LNCaP clone FGC (cell line): ENCODE data around the gene ECHDC3.

Source experiments
- DNase-seq: peaks from one replicate; pipeline ENCODE4 v3.0.0-alpha.2; 2011; ENCODE audit warnings: low read depth
- H3K4me3 ChIP-seq: 2 replicates; pipeline ENCODE4 v1.5.1; 2011; ENCODE audit warnings: mild to moderate bottlenecking, low read depth, low read length, control low read depth
- TF ChIP-seq, protein P1 (sequence below): IDR thresholded peaks from 2 replicates; pipeline ENCODE4 v1.5.1; 2012; ENCODE audit warnings: mild to moderate bottlenecking; ENCODE audit not compliant: control insufficient read depth, insufficient read depth; ENCODE audit errors: extremely low read depth

The ECHDC3 gene

DNA sequence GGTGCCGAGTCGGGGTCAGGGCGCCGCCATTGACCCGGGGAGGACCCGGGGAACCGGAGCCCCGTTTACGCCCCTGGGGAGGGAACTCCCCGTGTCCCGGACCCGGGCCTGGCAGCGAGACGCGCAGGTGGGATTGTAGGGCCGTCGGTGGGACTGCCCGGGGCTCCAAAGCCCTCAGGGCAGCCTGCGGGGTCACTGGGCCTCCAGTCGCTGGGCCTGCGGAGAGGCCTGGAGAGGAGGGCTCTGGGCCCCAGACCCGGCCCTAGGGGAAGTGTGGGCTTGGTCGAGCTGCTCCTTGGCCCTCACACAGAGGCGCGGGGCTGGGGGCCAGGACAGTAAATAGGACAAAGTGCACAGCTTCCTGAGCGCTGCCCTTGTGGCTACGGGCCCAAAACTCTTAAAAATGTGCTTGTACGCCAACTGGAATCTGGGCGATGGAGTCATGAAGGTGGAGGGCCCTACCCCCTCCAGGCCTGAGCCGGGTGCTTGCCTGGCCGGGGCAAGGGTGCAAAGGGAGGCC is 657 bp downstream of the ECHDC3 start:
- H3K4me3 ChIP-seq: peak overlapping the region; percentile 68
- DNase-seq: peak; percentile 8
- TF ChIP-seq, protein P1, sequence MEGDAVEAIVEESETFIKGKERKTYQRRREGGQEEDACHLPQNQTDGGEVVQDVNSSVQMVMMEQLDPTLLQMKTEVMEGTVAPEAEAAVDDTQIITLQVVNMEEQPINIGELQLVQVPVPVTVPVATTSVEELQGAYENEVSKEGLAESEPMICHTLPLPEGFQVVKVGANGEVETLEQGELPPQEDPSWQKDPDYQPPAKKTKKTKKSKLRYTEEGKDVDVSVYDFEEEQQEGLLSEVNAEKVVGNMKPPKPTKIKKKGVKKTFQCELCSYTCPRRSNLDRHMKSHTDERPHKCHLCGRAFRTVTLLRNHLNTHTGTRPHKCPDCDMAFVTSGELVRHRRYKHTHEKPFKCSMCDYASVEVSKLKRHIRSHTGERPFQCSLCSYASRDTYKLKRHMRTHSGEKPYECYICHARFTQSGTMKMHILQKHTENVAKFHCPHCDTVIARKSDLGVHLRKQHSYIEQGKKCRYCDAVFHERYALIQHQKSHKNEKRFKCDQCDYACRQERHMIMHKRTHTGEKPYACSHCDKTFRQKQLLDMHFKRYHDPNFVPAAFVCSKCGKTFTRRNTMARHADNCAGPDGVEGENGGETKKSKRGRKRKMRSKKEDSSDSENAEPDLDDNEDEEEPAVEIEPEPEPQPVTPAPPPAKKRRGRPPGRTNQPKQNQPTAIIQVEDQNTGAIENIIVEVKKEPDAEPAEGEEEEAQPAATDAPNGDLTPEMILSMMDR: no peak

- TF ChIP-seq, protein P1: no peak
- DNase-seq: no peak
- H3K4me3 ChIP-seq: peak overlapping the region; percentile 68
These were observed 1.5 kb downstream of the ECHDC3 start for GRCh38 chr10:11743461-11744338.

DNA sequence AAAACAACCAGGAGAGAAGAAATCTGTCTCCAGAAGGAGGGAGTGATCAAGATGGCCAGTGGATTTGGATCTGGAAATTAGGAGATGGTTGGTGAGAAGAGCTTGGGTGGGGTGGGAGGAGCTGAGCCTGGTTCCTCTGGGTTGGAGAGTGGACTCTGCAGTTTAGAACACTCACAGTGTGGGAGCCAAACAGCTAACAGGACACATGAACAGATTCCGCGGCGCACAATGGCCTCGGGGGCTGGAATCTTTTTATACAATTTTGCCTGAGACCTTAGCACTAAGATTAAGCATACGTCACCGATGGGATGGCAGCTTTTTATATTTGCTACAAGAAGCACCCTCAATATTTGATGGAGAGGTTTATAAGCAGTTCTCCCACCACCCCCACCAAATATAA is 2.9 kb downstream of the ECHDC3 start:
- H3K4me3 ChIP-seq: no peak overlapping the region
- TF ChIP-seq, protein P1: no peak
- DNase-seq: no peak

- DNase-seq: no peak
- TF ChIP-seq, protein P1: no peak
- no peak overlapping the region for H3K4me3 ChIP-seq
These were observed 4.8 kb downstream of the ECHDC3 start for GRCh38 chr10:11746883-11747539.

GRCh38 chr10:11748866-11749265 is 6.7 kb downstream of the ECHDC3 start:
- TF ChIP-seq, protein P1: no peak
- DNase-seq: no peak
- no peak overlapping the region for H3K4me3 ChIP-seq

GRCh38 chr10:11750420-11750819 is 8.2 kb downstream of the ECHDC3 start:
- DNase-seq: no peak
- TF ChIP-seq, protein P1: no peak
- H3K4me3 ChIP-seq: no peak overlapping the region
